Right lobe of liver (tissue), 6 donors: ENCODE results near the gene WDR93. TPM values are rescaled to one million over a fixed set of nuclear protein-coding genes. Genes with fewer than 3 reads are reported as not detected.
"Not testable (repeated sequence)": the region's sequence is repeated elsewhere in the genome, so short reads cannot be mapped to it uniquely, and the experiment has no call there.

Source experiments
- ATAC-seq, 4 donors: fragments of 200-7000 bp; cut with Tn5 transposase; one replicate each; pipeline ENCODE4 v1.9.1; 2020; ENCODE audit warnings: mild to moderate bottlenecking in 4 of 4, moderate library complexity in 4 of 4
- DNase-seq, 3 donors: peaks; one replicate each; pipeline ENCODE4 v3.0.0-alpha.2; 2020
- H3K27ac ChIP-seq, 3 donors: fragments of 200-600 bp; one replicate each; pipeline ENCODE4 v1.8.0; 2022
- H3K27me3 ChIP-seq, 2 donors: fragments of 200-600 bp; one replicate each; pipeline ENCODE4 v1.8.0; 2022
- H3K36me3 ChIP-seq, 4 donors: fragments of 200-600 bp; sonication (generic) in 1 of 4; one replicate each; pipeline versions ENCODE4 v1.5.1 to v1.8.0; 2017 to 2022; ENCODE audit warnings: control low read depth in 1 of 4
- H3K4me1 ChIP-seq, 4 donors: fragments of 200-600 bp; sonication (generic) in 1 of 4; one replicate each; pipeline versions ENCODE4 v1.5.1 to v1.8.0; 2017 to 2022; ENCODE audit warnings: control low read depth in 1 of 4
- H3K4me3 ChIP-seq, 3 donors: fragments of 200-600 bp; one replicate each; pipeline ENCODE4 v1.8.0; 2022
- H3K9me3 ChIP-seq, 4 donors: fragments of 200-600 bp; sonication (generic) in 1 of 4; one replicate each; pipeline versions ENCODE4 v1.5.1 to v1.8.0; 2017 to 2022; ENCODE audit warnings: control low read depth in 1 of 4
- CTCF ChIP-seq, 4 donors: fragments of 200-600 bp in 3 of 4; fragments of 450-650 bp in 1 of 4; IDR thresholded peaks; one replicate each; pipeline versions ENCODE4 v1.5.1 to v1.8.0; 2016 to 2022; ENCODE audit warnings: antibody characterized with exemption in 4 of 4, mild to moderate bottlenecking in 2 of 4
- POLR2A ChIP-seq: fragments of 450-650 bp; IDR thresholded peaks from one replicate; pipeline ENCODE4 v1.6.1; 2017; ENCODE audit warnings: antibody characterized with exemption, mild to moderate bottlenecking
- WGBS: methylation state at CpG from one replicate; pipeline ENCODE4 v1.1.6; 2018; ENCODE audit warnings: low coverage, low lambda C conversion rate; ENCODE audit not compliant: insufficient coverage; ENCODE audit errors: missing lambda C conversion rate; 5-methylcytosine and 5-hydroxymethylcytosine counted together
- intact Hi-C, 2 donors: fragments of 100-400 bp; cut with DNase I; formaldehyde crosslinking; loops; one replicate each; pipeline versions ENCODE4 v1.11.2 to v1.14.1; 2022
- total RNA-seq, 6 experiments: library from RNA; depleted of rRNA in 2 of 6; stranded (reverse); fragments of >200 nt in 2 of 6; fragmentation: NEBNext Ultra II Directional in 3 of 6; extraction: Animal tissue kit (Norgen Biotek cat#: 25700) in 3 of 6; gene quantifications; one replicate each; pipeline versions ENCODE4 v1.1.0 to v1.2.4, GENCODE V29; 2016 to 2023
- donor health status: DM: no; HTN: yes; CAD: no.
- donor health status: DM: no; HTN: no; CAD: no.
- donor health status: DM: no; HTN: no; CAD: no.
- donor health status: DM: no; HTN: yes; CAD: no.
- donor health status: DM: no; HTN: yes; CAD: no.

The WDR93 gene
- total RNA-seq, 6 experiments from 2014 or later: not detected

GRCh38 chr15:89778861-89779260, 88.2 kb downstream of the WDR93 start:
- 92% methylated on average over 3 of the region's 4 CpGs for WGBS
- DNase-seq (no peak), ATAC-seq (no peak)
- intact Hi-C loops: no loop called here
- H3K4me1 ChIP-seq: peaks cover 0 to 15% (median 4%) of the 10 kb centered on the region in 4 donors
- TF ChIP-seq CTCF (IDR thresholded peaks at IDR 0.05) (no peak), POLR2A (no peak)
- no peak overlapping the region for H3K4me3 ChIP-seq
- no peak overlapping the region for H3K27ac ChIP-seq
- no peaks in the 10 kb centered on the region for H3K9me3 ChIP-seq
- H3K36me3 ChIP-seq: no peaks in the 10 kb centered on the region
- H3K27me3 ChIP-seq: no peaks in the 10 kb centered on the region

DNA sequence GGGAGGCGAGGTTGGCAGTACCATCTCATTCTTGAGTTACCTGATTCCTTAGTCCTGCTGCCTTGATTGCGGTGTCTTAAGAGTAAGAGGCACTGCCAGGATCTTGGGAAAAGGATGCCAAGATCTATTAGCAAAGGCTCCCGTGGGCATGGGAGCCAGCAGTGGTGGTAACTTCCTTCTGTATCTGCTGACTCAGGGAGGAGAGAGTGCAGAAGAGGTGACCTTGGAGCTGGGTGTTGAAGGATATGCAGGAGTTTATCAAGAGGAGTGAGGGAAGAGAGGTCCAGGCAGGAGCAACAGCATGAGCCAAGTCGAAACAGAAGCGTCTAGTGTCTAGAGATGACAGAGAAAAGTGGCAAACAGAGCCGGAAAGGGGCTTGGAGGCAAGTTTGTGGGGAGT, 90.0 kb downstream of the WDR93 start:
- DNase-seq (no peak), ATAC-seq (no peak)
- intact Hi-C loops: no loop called here
- H3K4me3 ChIP-seq: no peak overlapping the region
- no peaks in the 10 kb centered on the region for H3K27me3 ChIP-seq
- H3K9me3 ChIP-seq: no peaks in the 10 kb centered on the region
- H3K36me3 ChIP-seq: peaks cover 0 to 11% (median 5%) of the 10 kb centered on the region in 4 donors
- 80% methylated on average over 5 of the region's 6 CpGs for WGBS
- no peak overlapping the region for H3K27ac ChIP-seq
- H3K4me1 ChIP-seq: peaks cover 0 to 27% (median 10%) of the 10 kb centered on the region in 4 donors
- TF ChIP-seq POLR2A (no peak), CTCF (IDR thresholded peaks at IDR 0.05) (no peak)

- Histone ChIP-seq H3K27me3 (no peaks in the 10 kb centered on the region), H3K27ac (no peak overlapping the region), H3K4me3 (no peak overlapping the region), H3K9me3 (no peaks in the 10 kb centered on the region), H3K4me1 (peaks cover 0 to 29% (median 12%) of the 10 kb centered on the region in 4 donors), H3K36me3 (peaks cover 0 to 11% (median 5%) of the 10 kb centered on the region in 4 donors)
- no peak for ATAC-seq
- DNase-seq: peak in 1 of 3 donors; percentile 51
- TF ChIP-seq CTCF (IDR thresholded peaks at IDR 0.05) (no peak), POLR2A (no peak)
- intact Hi-C loops: no loop called here
- WGBS: 70% methylated on average over 1 of the region's 6 CpGs
Observed at GRCh38 chr15:89781055-89781454, 90.4 kb downstream of the WDR93 start.

DNA sequence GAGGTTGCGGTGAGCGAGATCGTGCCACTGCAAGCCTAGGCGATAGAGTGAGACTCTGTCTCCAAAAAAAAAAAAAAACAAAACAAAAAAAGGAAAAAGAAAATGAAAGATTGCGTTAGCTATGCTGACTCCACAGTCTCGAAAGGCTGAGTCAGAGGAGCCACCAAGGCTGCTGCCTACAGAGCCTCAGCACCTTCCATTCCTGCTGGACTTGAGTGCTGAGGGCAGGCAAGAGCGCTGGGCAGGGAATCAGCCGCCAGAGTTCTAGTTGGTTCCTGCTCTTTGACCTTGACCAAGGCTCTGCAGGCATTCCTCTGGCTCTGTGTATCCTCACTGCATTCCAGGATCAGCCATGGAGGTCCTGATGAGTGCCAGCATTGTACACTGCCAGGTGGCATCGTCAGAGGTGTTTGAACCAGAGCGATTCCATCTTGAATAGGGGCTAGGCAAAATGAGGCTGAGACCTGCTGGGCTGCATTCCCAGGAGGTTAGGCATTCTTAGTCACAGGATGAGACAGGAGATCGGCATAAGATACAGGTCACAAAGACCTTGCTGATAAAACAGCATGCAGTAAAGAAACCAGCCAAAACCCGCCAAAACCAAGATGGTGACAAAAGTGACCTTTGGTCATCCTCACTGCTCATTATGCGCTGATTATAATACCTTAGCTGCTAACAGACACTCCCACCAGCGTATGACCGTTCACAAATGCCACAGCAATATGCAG, 91.4 kb downstream of the WDR93 start:
- no peak overlapping the region for H3K4me3 ChIP-seq
- WGBS: 38% methylated on average over 9 of the region's 15 CpGs
- ATAC-seq: peak; percentile 71 to 86 (median 80)
- H3K4me1 ChIP-seq: peaks cover 0 to 35% (median 17%) of the 10 kb centered on the region in 4 donors
- intact Hi-C loops: no loop called here
- H3K27ac ChIP-seq: no peak overlapping the region
- no peak for TF ChIP-seq POLR2A
- no peak for TF ChIP-seq CTCF (IDR thresholded peaks at IDR 0.05)
- DNase-seq: peak in 2 of 3 donors; percentile 79 to 85
- no peaks in the 10 kb centered on the region for H3K27me3 ChIP-seq
- H3K9me3 ChIP-seq: no peaks in the 10 kb centered on the region
- peaks cover 0 to 11% (median 5%) of the 10 kb centered on the region in 4 donors for H3K36me3 ChIP-seq

GRCh38 chr15:89782619-89782950, 92.0 kb downstream of the WDR93 start:
- Histone ChIP-seq H3K4me1 (peaks cover 0 to 35% (median 17%) of the 10 kb centered on the region in 4 donors), H3K36me3 (peaks cover 0 to 11% (median 5%) of the 10 kb centered on the region in 4 donors)
- peak in 1 of 3 donors; percentile 9 for DNase-seq
- 93% methylated on average over 6 of the region's 9 CpGs for WGBS
- H3K4me3 ChIP-seq, H3K27me3 ChIP-seq, ATAC-seq, H3K9me3 ChIP-seq, intact Hi-C loops, H3K27ac ChIP-seq: not testable (repeated sequence)
